GM19463 (cell line): Measurements from ENCODE around the gene SCUBE2.

Experiments
- ATAC-seq: cut with Tn5 transposase; IDR thresholded peaks from one replicate; pipeline ENCODE4 v1.9.1; 2021; ENCODE audit warnings: mild to moderate bottlenecking, moderate library complexity; ENCODE audit not compliant: unreplicated experiment

SCUBE2 gene

GRCh38 chr11:9049959-9050358 lies 41.4 kb downstream of the SCUBE2 start:
- no peak for ATAC-seq

GRCh38 chr11:9047964-9048523 lies 43.4 kb downstream of the SCUBE2 start:
- ATAC-seq = no peak

GRCh38 chr11:9046481-9046880 lies 44.9 kb downstream of the SCUBE2 start:
- ATAC-seq = no peak

GRCh38 chr11:9042488-9042887 lies 48.9 kb downstream of the SCUBE2 start:
- ATAC-seq = no peak

- no peak for ATAC-seq
Observed at GRCh38 chr11:9041747-9042146, 49.7 kb downstream of the SCUBE2 start.

GRCh38 chr11:9040410-9040809 lies 51.0 kb downstream of the SCUBE2 start:
- ATAC-seq = no peak

GRCh38 chr11:9039863-9040262 lies 51.5 kb downstream of the SCUBE2 start:
- no peak for ATAC-seq

- ATAC-seq = no peak
Observed at GRCh38 chr11:9039198-9039597, 52.2 kb downstream of the SCUBE2 start.

GRCh38 chr11:9038541-9038940 lies 52.9 kb downstream of the SCUBE2 start:
- ATAC-seq = no peak

- ATAC-seq = no peak
Observed at GRCh38 chr11:9037963-9038362, 53.4 kb downstream of the SCUBE2 start.

GRCh38 chr11:9037046-9037780 lies 54.2 kb downstream of the SCUBE2 start:
- no peak for ATAC-seq

- ATAC-seq = no peak
Observed at GRCh38 chr11:9030601-9031000, 60.8 kb downstream of the SCUBE2 start.

- no peak for ATAC-seq
Observed at GRCh38 chr11:9029422-9029821, 62.0 kb downstream of the SCUBE2 start.

GRCh38 chr11:9028581-9028980 lies 62.8 kb downstream of the SCUBE2 start:
- ATAC-seq = no peak

GRCh38 chr11:9025101-9025850 lies 66.1 kb downstream of the SCUBE2 start:
- no peak for ATAC-seq

- no peak for ATAC-seq
Observed at GRCh38 chr11:9022961-9023680, 68.3 kb downstream of the SCUBE2 start.

- no peak for ATAC-seq
Observed at GRCh38 chr11:9020916-9021315, 70.5 kb downstream of the SCUBE2 start.

- ATAC-seq = no peak
Observed at GRCh38 chr11:9019861-9020260, 71.5 kb downstream of the SCUBE2 start.

GRCh38 chr11:9017773-9018172 lies 73.6 kb downstream of the SCUBE2 start:
- ATAC-seq = no peak

GRCh38 chr11:9016916-9017642 lies 74.3 kb downstream of the SCUBE2 start:
- ATAC-seq = no peak

GRCh38 chr11:9015677-9016076 lies 75.7 kb downstream of the SCUBE2 start:
- ATAC-seq = no peak
